GM10266 (cell line): Measurements from ENCODE around the gene CNTF.

Experiments used
- DNase-seq: peaks from one replicate; pipeline ENCODE4 v3.0.0; 2012; ENCODE audit errors: extremely low spot score
- CTCF ChIP-seq: IDR thresholded peaks from 2 replicates; pipeline ENCODE4 v1.5.1; 2012; ENCODE audit warnings: mild to moderate bottlenecking, low read depth; ENCODE audit not compliant: control insufficient read depth, insufficient read depth; ENCODE audit errors: missing control alignments

CNTF gene

GRCh38 chr11:58645854-58646253 lies 23.4 kb downstream of the CNTF start:
- DNase-seq, result no peak
- no peak for TF ChIP-seq CTCF

GRCh38 chr11:58647141-58647699 lies 24.8 kb downstream of the CNTF start:
- peak; percentile 40 for TF ChIP-seq CTCF
- DNase-seq, result peak; percentile 30

- no peak for DNase-seq
- no peak for TF ChIP-seq CTCF
Measured at GRCh38 chr11:58647866-58648265, 25.4 kb downstream of the CNTF start.

GRCh38 chr11:58649623-58650022 lies 27.2 kb downstream of the CNTF start:
- TF ChIP-seq CTCF, result no peak

GRCh38 chr11:58650496-58650895 lies 28.0 kb downstream of the CNTF start:
- DNase-seq, result no peak
- no peak for TF ChIP-seq CTCF

More at GRCh38 chr11:58649623-58650022, 27.2 kb downstream of the CNTF start:
- DNase-seq, result no peak

- no peak for TF ChIP-seq CTCF
- no peak for DNase-seq
Measured at GRCh38 chr11:58652726-58653280, 30.3 kb downstream of the CNTF start.

GRCh38 chr11:58654079-58654907 lies 31.8 kb downstream of the CNTF start:
- DNase-seq, result peak; percentile 58
- TF ChIP-seq CTCF, result peak; percentile 96
